Liver (tissue), 9 donors: ENCODE data around the gene CELF4. TPM values are rescaled to one million over a fixed set of nuclear protein-coding genes. Genes with fewer than 3 reads are reported as not detected.

ENCODE experiments used
- DNase-seq: peaks from one replicate; pipeline ENCODE4 v3.0.0-alpha.2; 2017; ENCODE audit warnings: low spot score
- H3K27ac ChIP-seq, 2 donors: one replicate each; pipeline ENCODE4 v1.7.0; 2013; ENCODE audit warnings: inconsistent platforms in 2 of 2, low read length in 2 of 2, control low read depth in 1 of 2, low read depth in 1 of 2, mild to moderate bottlenecking in 1 of 2
- H3K27me3 ChIP-seq, 4 donors: one replicate each; pipeline versions ENCODE4 v1.6.1 to v1.7.0; 2013; ENCODE audit warnings: low read length in 3 of 4, inconsistent platforms in 1 of 4, mild to moderate bottlenecking in 1 of 4, moderate library complexity in 1 of 4; ENCODE audit not compliant: control insufficient read depth in 4 of 4, insufficient read depth in 4 of 4
- H3K36me3 ChIP-seq, 4 donors: one replicate each; pipeline versions ENCODE4 v1.6.1 to v1.7.0; 2013; ENCODE audit warnings: low read length in 3 of 4, mild to moderate bottlenecking in 3 of 4, low read depth in 1 of 4, moderate library complexity in 1 of 4; ENCODE audit not compliant: control insufficient read depth in 4 of 4, insufficient read depth in 3 of 4
- H3K4me1 ChIP-seq, 4 donors: one replicate each; pipeline versions ENCODE4 v1.6.1 to v1.7.0; 2013; ENCODE audit warnings: low read length in 3 of 4, mild to moderate bottlenecking in 3 of 4, moderate library complexity in 1 of 4; ENCODE audit not compliant: control insufficient read depth in 4 of 4, insufficient read depth in 4 of 4
- H3K4me3 ChIP-seq, 3 donors: one replicate each; pipeline versions ENCODE4 v1.6.1 to v1.7.0; 2013; ENCODE audit warnings: low read length in 3 of 3, control low read depth in 1 of 3, low read depth in 1 of 3, mild to moderate bottlenecking in 1 of 3
- H3K9ac ChIP-seq, 2 donors: one replicate each; pipeline ENCODE4 v1.7.0; 2013; ENCODE audit warnings: low read length in 2 of 2, mild to moderate bottlenecking in 2 of 2, moderate library complexity in 2 of 2, control low read depth in 1 of 2, low read depth in 1 of 2
- H3K9me3 ChIP-seq, 4 donors: one replicate each; pipeline versions ENCODE4 v1.6.1 to v1.7.0; 2013; ENCODE audit warnings: low read length in 3 of 4; ENCODE audit not compliant: control insufficient read depth in 4 of 4
- ATF3 ChIP-seq: IDR thresholded peaks from 2 replicates; pipeline ENCODE4 v1.6.1; 2016; ENCODE audit warnings: antibody characterized with exemption
- CTCF ChIP-seq: fragments of 150-350 bp; IDR thresholded peaks from 2 replicates; pipeline ENCODE4 v1.5.1; 2017; ENCODE audit warnings: improper control_type of control experiment, low read depth, low read length; ENCODE audit not compliant: missing input control
- EGR1 ChIP-seq, 2 donors: IDR thresholded peaks; 2 replicates each; pipeline ENCODE4 v1.6.1; 2016 to 2018; ENCODE audit warnings: antibody characterized with exemption in 2 of 2, low read depth in 2 of 2
- FOXA2 ChIP-seq: IDR thresholded peaks from 2 replicates; pipeline ENCODE4 v1.6.1; 2016; ENCODE audit warnings: antibody characterized with exemption
- HNF4A ChIP-seq, 2 donors: conservative IDR thresholded peaks; 2 replicates each; pipeline ENCODE4 v1.6.1; 2016; ENCODE audit warnings: antibody characterized with exemption in 2 of 2, mild to moderate bottlenecking in 2 of 2
- JUND ChIP-seq, 2 donors: IDR thresholded peaks; 2 replicates each; pipeline ENCODE4 v1.6.1; 2016; ENCODE audit warnings: antibody characterized with exemption in 2 of 2
- MAX ChIP-seq: IDR thresholded peaks from 2 replicates; pipeline ENCODE4 v1.6.1; 2016; ENCODE audit warnings: antibody characterized with exemption
- NR2F2 ChIP-seq: IDR thresholded peaks from 2 replicates; pipeline ENCODE4 v1.6.1; 2016; ENCODE audit warnings: antibody characterized with exemption
- RAD21 ChIP-seq, 2 donors: IDR thresholded peaks; 2 replicates each; pipeline ENCODE4 v1.6.1; 2016; ENCODE audit warnings: antibody characterized with exemption in 2 of 2, mild to moderate bottlenecking in 2 of 2
- RXRA ChIP-seq, 2 donors: IDR thresholded peaks; 2 replicates each; pipeline ENCODE4 v1.6.1; 2017 to 2018; ENCODE audit warnings: antibody characterized with exemption in 2 of 2, mild to moderate bottlenecking in 1 of 2
- SP1 ChIP-seq: IDR thresholded peaks from 2 replicates; pipeline ENCODE4 v1.6.1; 2018; ENCODE audit warnings: antibody characterized with exemption, mild to moderate bottlenecking
- YY1 ChIP-seq: IDR thresholded peaks from 2 replicates; pipeline ENCODE4 v1.6.1; 2016; ENCODE audit warnings: antibody characterized with exemption, mild to moderate bottlenecking
- ZBTB33 ChIP-seq: IDR thresholded peaks from 2 replicates; pipeline ENCODE4 v1.6.1; 2016; ENCODE audit warnings: antibody characterized with exemption
- WGBS: extraction: QIAGEN DNeasy Blood & Tissue Kit; methylation state at CpG from one replicate; pipeline ENCODE4 v1.1.7; 2013; 5-methylcytosine and 5-hydroxymethylcytosine counted together
- polyA plus RNA-seq, 2 donors: library from polyadenylated mRNA; stranded (reverse) in 1 of 2; unstranded in 1 of 2; fragments of 200-250 nt in 1 of 2; fragments of >200 nt in 1 of 2; fragmentation: Nextera tagmentation in 1 of 2; extraction: Ambion mirVana in 1 of 2; gene quantifications; one replicate each; pipeline versions ENCODE4 v1.2.1 to v1.2.3, GENCODE V29; 2013 to 2015
- total RNA-seq, 2 donors: library from RNA; depleted of rRNA; stranded (reverse); fragments of >200 nt; gene quantifications; one replicate each; pipeline ENCODE4 v1.2.3, GENCODE V29; 2014
- donor health status: healthy.
- donor health status: healthy.
- donor health status: healthy.
- donor health status: healthy.
- donor health status: healthy.

CELF4 gene
- total and polyA plus RNA-seq, 4 donors = 0.08 to 0.28 (median 0.21) TPM; not detected in 1

- Histone ChIP-seq H3K27ac (no peak overlapping the region), H3K36me3 (no peaks in the 10 kb centered on the region), H3K27me3 (no peaks in the 10 kb centered on the region), H3K4me1 (no peaks in the 10 kb centered on the region), H3K4me3 (no peak overlapping the region), H3K9me3 (no peaks in the 10 kb centered on the region), H3K9ac (no peak overlapping the region)
- TF ChIP-seq JUND (IDR thresholded peaks at IDR 0.05) (no peak), RAD21 (IDR thresholded peaks at IDR 0.05) (peak; percentile 32 to 35), HNF4A (conservative IDR thresholded peaks at IDR 0.05) (peak in 1 of 2 donors; percentile 8), CTCF (no peak), FOXA2 (no peak), MAX (no peak)
- 11% methylated on average over 1 of the region's 1 CpG for WGBS
- DNase-seq = no peak
These were observed 256.5 kb downstream of the CELF4 start for GRCh38 chr18:37309059-37309458.

GRCh38 chr18:37307181-37307580 is 258.4 kb downstream of the CELF4 start:
- TF ChIP-seq FOXA2 = no peak
- TF ChIP-seq SP1 = no peak
- TF ChIP-seq RXRA (IDR thresholded peaks at IDR 0.05) = no peak
- TF ChIP-seq EGR1 (IDR thresholded peaks at IDR 0.05; ENCODE audit: low read depth in 2 of 2) = no peak
- TF ChIP-seq JUND (IDR thresholded peaks at IDR 0.05) = no peak
- TF ChIP-seq MAX = no peak
- TF ChIP-seq NR2F2 = no peak
- TF ChIP-seq ZBTB33 = no peak
- TF ChIP-seq ATF3 = no peak
- no peak for TF ChIP-seq CTCF
- TF ChIP-seq HNF4A (conservative IDR thresholded peaks at IDR 0.05) = no peak
- TF ChIP-seq YY1 = no peak
- no peaks in the 10 kb centered on the region for H3K4me1 ChIP-seq
- no peak overlapping the region for H3K4me3 ChIP-seq
- H3K27me3 ChIP-seq = no peaks in the 10 kb centered on the region
- no peaks in the 10 kb centered on the region for H3K9me3 ChIP-seq
- no peak for DNase-seq
- H3K27ac ChIP-seq = no peak overlapping the region
- no peak overlapping the region for H3K9ac ChIP-seq
- 91% methylated on average over 8 of the region's 8 CpGs for WGBS
- H3K36me3 ChIP-seq = no peaks in the 10 kb centered on the region
